ENCODE results near the gene SPTB.

SPTB gene

DNA sequence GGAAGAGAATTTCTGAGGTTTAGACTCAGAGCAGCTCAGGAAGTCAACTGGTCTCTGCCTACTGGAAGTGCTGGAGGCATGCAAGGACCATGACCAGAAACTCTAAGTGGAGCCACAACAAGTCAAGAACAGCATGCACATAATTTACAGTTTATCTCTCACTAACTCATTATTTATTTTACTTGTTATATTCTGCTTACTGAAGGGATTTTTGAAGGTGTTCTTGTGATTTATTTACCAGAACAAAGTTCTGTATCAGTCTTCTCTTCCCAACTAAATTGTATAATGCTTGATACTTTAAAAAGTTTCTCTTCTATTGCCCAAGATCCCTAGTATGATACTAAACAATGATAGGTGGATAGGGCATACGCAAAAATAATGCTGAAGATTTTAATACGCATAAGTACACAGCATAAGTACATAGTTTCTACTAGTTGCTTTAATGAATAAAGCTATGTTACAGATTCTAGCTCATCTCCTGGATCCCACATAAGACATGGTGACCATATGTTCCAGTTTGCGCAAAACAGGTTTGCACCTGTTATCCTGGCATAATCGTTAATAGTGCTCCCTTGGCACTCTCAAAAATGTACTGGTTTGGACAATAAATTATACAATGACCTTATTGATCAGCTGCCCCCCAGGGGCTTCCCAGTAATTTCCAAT, 11.6 kb upstream of the SPTB start:
- Histone ChIP-seq H3K27ac (ENCODE audit: low read depth, low read length) (no peak overlapping the region), H3K9me3 (ENCODE audit: insufficient read depth, low read length) (no peaks in the 10 kb centered on the region), H3K27me3 (ENCODE audit: low read length) (no peaks in the 10 kb centered on the region), H3K4me3 (ENCODE audit: insufficient read depth, low read length, poor library complexity, severe bottlenecking) (no peak overlapping the region), H3K9ac (ENCODE audit: low read length) (no peak overlapping the region), H3K79me2 (ENCODE audit: insufficient read depth, low read length) (no peaks in the 10 kb centered on the region), H3K36me3 (ENCODE audit: low read length) (no peaks in the 10 kb centered on the region), H3K9me2 (replicated peaks; ENCODE audit: insufficient read depth, low read length) (no peaks in the 10 kb centered on the region), H2AFZ (ENCODE audit: low read depth, low read length, severe bottlenecking) (no peak overlapping the region), H3K4me2 (ENCODE audit: low read depth, low read length, poor library complexity, severe bottlenecking) (no peak overlapping the region), H4K20me1 (ENCODE audit: low read depth, low read length) (no peaks in the 10 kb centered on the region; the same call in 1 of the 2 replicates), H3F3A (ENCODE audit: insufficient read depth) (no peaks in the 10 kb centered on the region)
- no peak for TF ChIP-seq EZH2phosphoT487 (conservative IDR thresholded peaks at IDR 0.05; ENCODE audit: low read length)
- TF ChIP-seq, protein P1, sequence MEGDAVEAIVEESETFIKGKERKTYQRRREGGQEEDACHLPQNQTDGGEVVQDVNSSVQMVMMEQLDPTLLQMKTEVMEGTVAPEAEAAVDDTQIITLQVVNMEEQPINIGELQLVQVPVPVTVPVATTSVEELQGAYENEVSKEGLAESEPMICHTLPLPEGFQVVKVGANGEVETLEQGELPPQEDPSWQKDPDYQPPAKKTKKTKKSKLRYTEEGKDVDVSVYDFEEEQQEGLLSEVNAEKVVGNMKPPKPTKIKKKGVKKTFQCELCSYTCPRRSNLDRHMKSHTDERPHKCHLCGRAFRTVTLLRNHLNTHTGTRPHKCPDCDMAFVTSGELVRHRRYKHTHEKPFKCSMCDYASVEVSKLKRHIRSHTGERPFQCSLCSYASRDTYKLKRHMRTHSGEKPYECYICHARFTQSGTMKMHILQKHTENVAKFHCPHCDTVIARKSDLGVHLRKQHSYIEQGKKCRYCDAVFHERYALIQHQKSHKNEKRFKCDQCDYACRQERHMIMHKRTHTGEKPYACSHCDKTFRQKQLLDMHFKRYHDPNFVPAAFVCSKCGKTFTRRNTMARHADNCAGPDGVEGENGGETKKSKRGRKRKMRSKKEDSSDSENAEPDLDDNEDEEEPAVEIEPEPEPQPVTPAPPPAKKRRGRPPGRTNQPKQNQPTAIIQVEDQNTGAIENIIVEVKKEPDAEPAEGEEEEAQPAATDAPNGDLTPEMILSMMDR (IDR thresholded peaks at IDR 0.05; ENCODE audit: insufficient read depth, low read length, poor library complexity, severe bottlenecking), result no peak

DNA sequence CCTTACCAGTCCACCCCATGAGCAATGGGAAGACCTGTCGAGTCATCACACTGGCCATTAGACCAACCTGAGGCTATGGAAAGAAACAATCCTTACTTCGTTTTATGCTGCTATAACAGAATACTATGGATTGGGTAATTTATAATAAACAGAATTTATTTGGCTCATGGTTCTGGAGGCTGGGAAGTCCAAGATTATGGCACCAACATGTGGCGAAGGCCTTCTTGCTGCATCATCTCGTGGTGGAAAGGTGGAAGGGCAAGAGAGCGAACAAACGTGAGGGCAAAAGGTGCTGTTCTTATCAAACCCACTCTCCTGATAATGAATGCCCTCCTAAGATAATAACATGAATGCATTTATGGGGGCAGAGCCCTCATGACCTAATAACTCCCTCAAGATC, 9.6 kb upstream of the SPTB start:
- TF ChIP-seq, protein P1 (IDR thresholded peaks at IDR 0.05; ENCODE audit: insufficient read depth, low read length, poor library complexity, severe bottlenecking), result no peak
- TF ChIP-seq EZH2phosphoT487 (conservative IDR thresholded peaks at IDR 0.05; ENCODE audit: low read length), result no peak
- no peaks in the 10 kb centered on the region for H3K27me3 ChIP-seq (ENCODE audit: low read length)

DNA sequence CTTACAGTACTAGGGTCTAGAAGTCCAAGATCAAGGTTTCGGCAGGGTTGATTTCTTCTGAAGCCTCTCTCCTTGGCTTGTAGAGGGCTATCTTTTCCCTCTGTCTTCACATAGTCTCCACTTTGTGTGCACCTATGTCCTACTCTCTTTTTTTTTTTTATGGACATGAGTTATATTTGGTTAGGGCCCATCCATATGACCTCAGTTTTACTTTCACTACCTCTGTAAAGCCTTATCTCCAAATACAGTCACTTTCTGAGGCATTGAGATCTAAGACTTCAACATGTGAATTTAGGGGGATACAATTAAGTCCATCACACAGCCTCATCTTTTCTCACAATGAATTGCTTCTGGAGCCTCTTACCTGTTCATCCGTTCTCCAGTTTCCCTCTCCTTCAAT, 5.9 kb upstream of the SPTB start:
- Histone ChIP-seq H3F3A (ENCODE audit: insufficient read depth) (no peaks in the 10 kb centered on the region), H3K9me2 (replicated peaks; ENCODE audit: insufficient read depth, low read length) (no peaks in the 10 kb centered on the region), H3K9ac (ENCODE audit: low read length) (no peak overlapping the region), H3K4me2 (ENCODE audit: low read depth, low read length, poor library complexity, severe bottlenecking) (no peak overlapping the region), H3K27ac (ENCODE audit: low read depth, low read length) (no peak overlapping the region), H3K79me2 (ENCODE audit: insufficient read depth, low read length) (no peaks in the 10 kb centered on the region), H3K27me3 (ENCODE audit: low read length) (no peaks in the 10 kb centered on the region), H2AFZ (ENCODE audit: low read depth, low read length, severe bottlenecking) (no peak overlapping the region), H3K4me3 (ENCODE audit: insufficient read depth, low read length, poor library complexity, severe bottlenecking) (no peak overlapping the region), H3K36me3 (ENCODE audit: low read length) (no peaks in the 10 kb centered on the region), H4K20me1 (ENCODE audit: low read depth, low read length) (no peaks in the 10 kb centered on the region; the same call in 1 of the 2 replicates), H3K9me3 (ENCODE audit: insufficient read depth, low read length) (no peaks in the 10 kb centered on the region)
- no peak for TF ChIP-seq EZH2phosphoT487 (conservative IDR thresholded peaks at IDR 0.05; ENCODE audit: low read length)
- TF ChIP-seq, protein P1 (IDR thresholded peaks at IDR 0.05; ENCODE audit: insufficient read depth, low read length, poor library complexity, severe bottlenecking), result no peak

More for the DNA sequence above, 9.6 kb upstream of the SPTB start:
- no peaks in the 10 kb centered on the region; the same call in 1 of the 2 replicates for H4K20me1 ChIP-seq (ENCODE audit: low read depth, low read length)
- H3K9me3 ChIP-seq (ENCODE audit: insufficient read depth, low read length), result no peaks in the 10 kb centered on the region
- no peaks in the 10 kb centered on the region for H3K79me2 ChIP-seq (ENCODE audit: insufficient read depth, low read length)
- no peaks in the 10 kb centered on the region for H3K9me2 ChIP-seq (replicated peaks; ENCODE audit: insufficient read depth, low read length)
- H3F3A ChIP-seq (ENCODE audit: insufficient read depth), result no peaks in the 10 kb centered on the region
- H3K9ac ChIP-seq (ENCODE audit: low read length), result no peak overlapping the region
- no peak overlapping the region for H3K4me2 ChIP-seq (ENCODE audit: low read depth, low read length, poor library complexity, severe bottlenecking)
- no peak overlapping the region for H3K4me3 ChIP-seq (ENCODE audit: insufficient read depth, low read length, poor library complexity, severe bottlenecking)
- no peaks in the 10 kb centered on the region for H3K36me3 ChIP-seq (ENCODE audit: low read length)
- H3K27ac ChIP-seq (ENCODE audit: low read depth, low read length), result no peak overlapping the region
- no peak overlapping the region for H2AFZ ChIP-seq (ENCODE audit: low read depth, low read length, severe bottlenecking)

All from SU-DHL-6 (cell line).